Measurements from ENCODE around the gene CALHM5. TPM values are rescaled to one million over a fixed set of nuclear protein-coding genes. Genes with fewer than 3 reads are reported as not detected.
"Not testable (repeated sequence)": the region's sequence is repeated elsewhere in the genome, so short reads cannot be mapped to it uniquely, and the experiment has no call there.

The CALHM5 gene
- polyA plus RNA-seq, 4 donors = under 0.01 to 0.66 (median 0.21) TPM

- Histone ChIP-seq H3K27me3 (ENCODE audit: control insufficient read depth in 3 of 3, insufficient read depth in 3 of 3, low read length in 3 of 3) (no peaks in the 10 kb centered on the region), H3K4me1 (ENCODE audit: control insufficient read depth in 3 of 3, insufficient read depth in 2 of 3, low read depth in 1 of 3, low read length in 2 of 3) (no peaks in the 10 kb centered on the region), H3K36me3 (ENCODE audit: control insufficient read depth in 3 of 3, insufficient read depth in 2 of 3, low read depth in 1 of 3, low read length in 3 of 3) (no peaks in the 10 kb centered on the region), H3K27ac (ENCODE audit: low read depth in 1 of 3, low read length in 2 of 3) (no peak overlapping the region), H3K4me3 (ENCODE audit: low read depth in 1 of 3, low read length in 3 of 3) (no peak overlapping the region), H3K9me3 (ENCODE audit: control insufficient read depth in 2 of 2, insufficient read depth in 1 of 2, low read depth in 1 of 2, low read length in 1 of 2) (no peaks in the 10 kb centered on the region)
- WGBS, 3 donors = 68 to 77% (median 76%) methylated on average over 6 of the region's 6 CpGs
- DNase-seq = no peak
- FAIRE-seq = no peak
Observed at GRCh38 chr6:116492331-116493067, 18.9 kb upstream of the CALHM5 start.

DNA sequence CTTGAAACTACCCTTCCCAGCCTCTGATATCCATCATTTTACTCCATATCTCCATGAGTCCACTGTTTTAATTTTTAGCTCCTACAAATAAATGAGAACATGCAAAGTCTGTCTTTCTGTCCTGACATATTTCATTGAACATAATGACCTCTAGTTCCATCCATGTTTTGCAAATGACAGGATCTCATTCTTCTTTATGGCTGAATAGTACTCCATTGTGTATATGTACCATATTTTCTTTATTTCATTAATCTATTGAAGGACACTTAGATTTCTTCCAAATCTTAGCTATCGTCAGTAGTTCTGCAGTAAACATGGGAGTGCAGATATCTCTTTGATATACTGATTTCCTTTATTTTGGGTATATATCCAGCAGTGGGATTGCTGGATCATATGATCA, 16.3 kb upstream of the CALHM5 start:
- not testable (repeated sequence) for H3K4me1 ChIP-seq (ENCODE audit: control insufficient read depth in 3 of 3, insufficient read depth in 2 of 3, low read depth in 1 of 3, low read length in 2 of 3); DNase-seq; FAIRE-seq; H3K4me3 ChIP-seq (ENCODE audit: low read depth in 1 of 3, low read length in 3 of 3); H3K36me3 ChIP-seq (ENCODE audit: control insufficient read depth in 3 of 3, insufficient read depth in 2 of 3, low read depth in 1 of 3, low read length in 3 of 3); H3K27me3 ChIP-seq (ENCODE audit: control insufficient read depth in 3 of 3, insufficient read depth in 3 of 3, low read length in 3 of 3); H3K9me3 ChIP-seq (ENCODE audit: control insufficient read depth in 2 of 2, insufficient read depth in 1 of 2, low read depth in 1 of 2, low read length in 1 of 2); H3K27ac ChIP-seq (ENCODE audit: low read depth in 1 of 3, low read length in 2 of 3)
- WGBS, 3 donors = 93 to 100% (median 97%) methylated on average over 1 of the region's 1 CpG

DNA sequence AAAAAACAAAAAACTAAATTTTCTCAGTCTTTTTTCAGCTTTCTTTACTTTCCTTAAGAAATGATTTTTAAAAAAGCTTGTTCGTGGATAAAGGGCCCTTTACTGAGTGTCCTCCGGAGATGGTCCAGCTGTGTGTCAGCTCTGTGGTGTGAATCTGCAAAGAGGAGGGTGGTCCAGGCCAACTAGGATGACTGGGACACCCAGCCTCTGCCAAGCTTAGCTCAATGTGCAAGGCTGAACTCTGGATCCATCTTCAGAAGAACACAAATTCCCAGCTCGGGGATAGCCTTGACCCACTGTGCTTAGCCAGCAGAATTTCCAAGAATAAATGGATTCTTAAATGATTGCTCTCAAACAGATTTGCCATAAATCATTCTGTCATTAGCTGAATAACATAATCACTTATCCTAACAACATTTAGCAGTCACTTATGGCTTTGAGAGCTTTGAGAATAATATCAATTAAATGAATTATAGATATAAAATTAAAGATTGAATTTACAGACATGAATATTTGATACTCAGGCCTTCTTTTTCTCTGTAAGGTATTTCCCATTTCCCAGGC, 14.2 kb upstream of the CALHM5 start:
- peaks cover 0 to 3% (median 0%) of the 10 kb centered on the region in 3 donors for H3K4me1 ChIP-seq (ENCODE audit: control insufficient read depth in 3 of 3, insufficient read depth in 2 of 3, low read depth in 1 of 3, low read length in 2 of 3)
- DNase-seq (no peak), FAIRE-seq (no peak)
- 67 to 80% (median 75%) methylated on average over 3 of the region's 3 CpGs for WGBS, 3 donors
- H3K36me3 ChIP-seq (ENCODE audit: control insufficient read depth in 3 of 3, insufficient read depth in 2 of 3, low read depth in 1 of 3, low read length in 3 of 3) = no peaks in the 10 kb centered on the region
- no peaks in the 10 kb centered on the region for H3K9me3 ChIP-seq (ENCODE audit: control insufficient read depth in 2 of 2, insufficient read depth in 1 of 2, low read depth in 1 of 2, low read length in 1 of 2)
- H3K27ac ChIP-seq (ENCODE audit: low read depth in 1 of 3, low read length in 2 of 3) = no peak overlapping the region
- no peak overlapping the region for H3K4me3 ChIP-seq (ENCODE audit: low read depth in 1 of 3, low read length in 3 of 3)
- no peaks in the 10 kb centered on the region for H3K27me3 ChIP-seq (ENCODE audit: control insufficient read depth in 3 of 3, insufficient read depth in 3 of 3, low read length in 3 of 3)

DNA sequence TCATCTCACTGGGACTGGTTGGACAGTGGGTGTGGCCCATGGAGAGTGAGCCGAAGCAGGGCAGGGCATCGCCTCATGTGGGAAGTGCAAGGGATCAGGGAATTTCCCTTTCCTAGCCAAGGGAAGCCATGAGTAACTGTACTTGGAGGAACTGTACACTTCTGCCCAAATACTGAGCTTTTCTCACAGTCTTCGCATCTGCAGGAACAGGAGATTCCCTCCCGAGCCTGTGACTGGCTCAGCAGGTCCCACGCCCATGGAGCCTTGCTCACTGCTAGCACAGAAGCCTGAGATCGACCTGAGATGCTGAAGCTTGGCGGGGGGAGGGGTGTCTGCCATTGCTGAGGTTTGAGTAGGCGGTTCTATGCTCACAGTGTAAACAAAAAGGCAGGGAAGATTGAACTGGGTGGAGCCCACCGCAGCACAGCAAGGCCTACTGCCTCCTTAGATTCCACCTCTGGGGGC, 10.4 kb upstream of the CALHM5 start:
- no peaks in the 10 kb centered on the region for H3K36me3 ChIP-seq (ENCODE audit: control insufficient read depth in 3 of 3, insufficient read depth in 2 of 3, low read depth in 1 of 3, low read length in 3 of 3)
- H3K4me1 ChIP-seq (ENCODE audit: control insufficient read depth in 3 of 3, insufficient read depth in 2 of 3, low read depth in 1 of 3, low read length in 2 of 3) = peaks cover 0 to 3% (median 0%) of the 10 kb centered on the region in 3 donors
- H3K27ac ChIP-seq (ENCODE audit: low read depth in 1 of 3, low read length in 2 of 3) = no peak overlapping the region
- 22 to 46% (median 42%) methylated on average over 9 of the region's 9 CpGs for WGBS, 3 donors
- peak in 1 of 2 donors; percentile 4 for DNase-seq
- H3K27me3 ChIP-seq (ENCODE audit: control insufficient read depth in 3 of 3, insufficient read depth in 3 of 3, low read length in 3 of 3) = no peaks in the 10 kb centered on the region
- no peak overlapping the region for H3K4me3 ChIP-seq (ENCODE audit: low read depth in 1 of 3, low read length in 3 of 3)
- FAIRE-seq = no peak
- H3K9me3 ChIP-seq (ENCODE audit: control insufficient read depth in 2 of 2, insufficient read depth in 1 of 2, low read depth in 1 of 2, low read length in 1 of 2) = no peaks in the 10 kb centered on the region

GRCh38 chr6:116507324-116507723, 4.1 kb upstream of the CALHM5 start:
- no peak overlapping the region for H3K27ac ChIP-seq (ENCODE audit: low read depth in 1 of 3, low read length in 2 of 3)
- H3K4me1 ChIP-seq (ENCODE audit: control insufficient read depth in 3 of 3, insufficient read depth in 2 of 3, low read depth in 1 of 3, low read length in 2 of 3) = no peaks in the 10 kb centered on the region
- FAIRE-seq (no peak), DNase-seq (no peak)
- no peaks in the 10 kb centered on the region for H3K9me3 ChIP-seq (ENCODE audit: control insufficient read depth in 2 of 2, insufficient read depth in 1 of 2, low read depth in 1 of 2, low read length in 1 of 2)
- H3K36me3 ChIP-seq (ENCODE audit: control insufficient read depth in 3 of 3, insufficient read depth in 2 of 3, low read depth in 1 of 3, low read length in 3 of 3) = no peaks in the 10 kb centered on the region
- no peaks in the 10 kb centered on the region for H3K27me3 ChIP-seq (ENCODE audit: control insufficient read depth in 3 of 3, insufficient read depth in 3 of 3, low read length in 3 of 3)
- H3K4me3 ChIP-seq (ENCODE audit: low read depth in 1 of 3, low read length in 3 of 3) = no peak overlapping the region
- WGBS, 3 donors = 80 to 89% (median 88%) methylated on average over 3 of the region's 3 CpGs

- no peaks in the 10 kb centered on the region for H3K9me3 ChIP-seq (ENCODE audit: control insufficient read depth in 2 of 2, insufficient read depth in 1 of 2, low read depth in 1 of 2, low read length in 1 of 2)
- DNase-seq (no peak), FAIRE-seq (no peak)
- H3K27me3 ChIP-seq (ENCODE audit: control insufficient read depth in 3 of 3, insufficient read depth in 3 of 3, low read length in 3 of 3) = no peaks in the 10 kb centered on the region
- H3K36me3 ChIP-seq (ENCODE audit: control insufficient read depth in 3 of 3, insufficient read depth in 2 of 3, low read depth in 1 of 3, low read length in 3 of 3) = no peaks in the 10 kb centered on the region
- no peak overlapping the region for H3K4me3 ChIP-seq (ENCODE audit: low read depth in 1 of 3, low read length in 3 of 3)
- no peaks in the 10 kb centered on the region for H3K4me1 ChIP-seq (ENCODE audit: control insufficient read depth in 3 of 3, insufficient read depth in 2 of 3, low read depth in 1 of 3, low read length in 2 of 3)
- H3K27ac ChIP-seq (ENCODE audit: low read depth in 1 of 3, low read length in 2 of 3) = no peak overlapping the region
Observed at GRCh38 chr6:116508527-116508926, 2.9 kb upstream of the CALHM5 start.

DNA sequence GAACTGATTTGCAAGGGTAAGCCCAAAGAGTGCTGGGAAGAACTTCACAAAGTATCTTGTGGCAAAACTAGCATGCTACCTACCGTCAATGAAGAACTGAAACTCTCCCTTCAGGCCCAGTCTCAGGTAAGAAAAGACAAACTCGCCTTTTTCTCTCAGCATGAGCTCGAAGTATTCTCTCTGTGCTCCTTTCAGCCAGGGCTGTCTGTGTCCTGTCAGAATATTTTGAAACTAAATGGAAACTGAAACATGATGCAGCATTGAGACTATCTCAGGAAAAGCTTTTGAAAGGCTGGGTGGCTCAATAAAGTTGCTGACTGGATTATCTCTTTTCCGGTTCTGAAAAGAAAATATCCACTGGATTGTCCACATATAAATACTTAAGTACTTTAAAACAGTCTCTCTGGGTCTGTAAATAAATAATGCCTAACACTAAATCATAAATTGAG, 696 bp downstream of the CALHM5 start:
- no peaks in the 10 kb centered on the region for H3K27me3 ChIP-seq (ENCODE audit: control insufficient read depth in 3 of 3, insufficient read depth in 3 of 3, low read length in 3 of 3)
- DNase-seq (no peak), FAIRE-seq (no peak)
- H3K9me3 ChIP-seq (ENCODE audit: control insufficient read depth in 2 of 2, insufficient read depth in 1 of 2, low read depth in 1 of 2, low read length in 1 of 2) = no peaks in the 10 kb centered on the region
- H3K4me3 ChIP-seq (ENCODE audit: low read depth in 1 of 3, low read length in 3 of 3) = peak overlapping the region in 1 of 3 donors; percentile 14
- H3K27ac ChIP-seq (ENCODE audit: low read depth in 1 of 3, low read length in 2 of 3) = peak overlapping the region in 2 of 3 donors; percentile 50 to 94
- no peaks in the 10 kb centered on the region for H3K36me3 ChIP-seq (ENCODE audit: control insufficient read depth in 3 of 3, insufficient read depth in 2 of 3, low read depth in 1 of 3, low read length in 3 of 3)
- H3K4me1 ChIP-seq (ENCODE audit: control insufficient read depth in 3 of 3, insufficient read depth in 2 of 3, low read depth in 1 of 3, low read length in 2 of 3) = peaks cover 0 to 3% (median 0%) of the 10 kb centered on the region in 3 donors
- 39 to 64% (median 56%) methylated on average over 4 of the region's 4 CpGs for WGBS, 3 donors

GRCh38 chr6:116512734-116513133, 1.3 kb downstream of the CALHM5 start:
- DNase-seq (no peak), FAIRE-seq (no peak)
- Histone ChIP-seq H3K27me3 (ENCODE audit: control insufficient read depth in 3 of 3, insufficient read depth in 3 of 3, low read length in 3 of 3) (no peaks in the 10 kb centered on the region), H3K36me3 (ENCODE audit: control insufficient read depth in 3 of 3, insufficient read depth in 2 of 3, low read depth in 1 of 3, low read length in 3 of 3) (no peaks in the 10 kb centered on the region), H3K4me3 (ENCODE audit: low read depth in 1 of 3, low read length in 3 of 3) (no peak overlapping the region), H3K4me1 (ENCODE audit: control insufficient read depth in 3 of 3, insufficient read depth in 2 of 3, low read depth in 1 of 3, low read length in 2 of 3) (peaks cover 0 to 3% (median 0%) of the 10 kb centered on the region in 3 donors), H3K9me3 (ENCODE audit: control insufficient read depth in 2 of 2, insufficient read depth in 1 of 2, low read depth in 1 of 2, low read length in 1 of 2) (no peaks in the 10 kb centered on the region), H3K27ac (ENCODE audit: low read depth in 1 of 3, low read length in 2 of 3) (no peak overlapping the region)
